Measurements from ENCODE around the gene TFAP2A. TPM values are rescaled to one million over a fixed set of nuclear protein-coding genes. Genes with fewer than 3 reads are reported as not detected.

TFAP2A gene
- total and polyA plus RNA-seq, 11 donors: 0.11 to 1.4 (median 0.30) TPM; not detected in 1

GRCh38 chr6:10434235-10434634, 19.4 kb upstream of the TFAP2A start:
- WGBS, 4 donors: 57 to 65% (median 59%) methylated on average over 4 of the region's 4 CpGs
- Histone ChIP-seq H3K36me3 (no peaks in the 10 kb centered on the region), H3K4me1 (no peaks in the 10 kb centered on the region), H3K27me3 (peaks cover 0 to 38% (median 4%) of the 10 kb centered on the region in 9 donors), H3K4me3 (no peak overlapping the region), H3K9me3 (no peaks in the 10 kb centered on the region), H3K27ac (no peak overlapping the region)
- intact Hi-C loops (cut with DNase I): loop anchor here in 9 of 10 donors (2.0 to 10.0 kb wide), 10 partner anchors 399 to 1729 kb away; no protein-coding TSS in a partner anchor
- ATAC-seq: no peak
- TF ChIP-seq CTCF (IDR thresholded peaks at IDR 0.05) (no peak), POLR2A (IDR thresholded peaks at IDR 0.05) (no peak)
- DNase-seq: no peak

- no peaks in the 10 kb centered on the region for H3K9me3 ChIP-seq
- ATAC-seq: no peak
- H3K27ac ChIP-seq: no peak overlapping the region
- 70 to 82% (median 76%) methylated on average over 4 of the region's 4 CpGs for WGBS, 4 donors
- intact Hi-C loops (cut with DNase I): loop anchor here in 9 of 10 donors (5.0 to 10.0 kb wide), 9 partner anchors 399 to 1729 kb away; no protein-coding TSS in a partner anchor
- no peak for DNase-seq
- H3K4me1 ChIP-seq: no peaks in the 10 kb centered on the region
- no peaks in the 10 kb centered on the region for H3K36me3 ChIP-seq
- H3K27me3 ChIP-seq: peaks cover 0 to 43% (median 4%) of the 10 kb centered on the region in 9 donors
- H3K4me3 ChIP-seq: no peak overlapping the region
- no peak for TF ChIP-seq POLR2A (IDR thresholded peaks at IDR 0.05)
- TF ChIP-seq CTCF (IDR thresholded peaks at IDR 0.05): no peak
Observed at GRCh38 chr6:10433322-10433721, 18.4 kb upstream of the TFAP2A start.

GRCh38 chr6:10431423-10432164, 16.7 kb upstream of the TFAP2A start:
- intact Hi-C loops (cut with DNase I): loop anchor here in 9 of 10 donors (5.0 to 10.0 kb wide), 9 partner anchors 397 to 1727 kb away; no protein-coding TSS in a partner anchor

More at GRCh38 chr6:10431423-10432164, 16.7 kb upstream of the TFAP2A start:
- no peak for ATAC-seq
- Histone ChIP-seq H3K36me3 (no peaks in the 10 kb centered on the region), H3K27ac (no peak overlapping the region), H3K4me1 (peaks cover 0 to 2% (median 0%) of the 10 kb centered on the region in 12 donors), H3K4me3 (no peak overlapping the region), H3K9me3 (no peaks in the 10 kb centered on the region), H3K27me3 (peaks cover 0 to 52% (median 10%) of the 10 kb centered on the region in 9 donors)
- TF ChIP-seq POLR2A (IDR thresholded peaks at IDR 0.05) (no peak), CTCF (IDR thresholded peaks at IDR 0.05) (no peak)
- 74 to 83% (median 78%) methylated on average over 7 of the region's 7 CpGs for WGBS, 4 donors
- DNase-seq: no peak

Measured in heart left ventricle (tissue), 16 donors.